Uterus (tissue), 4 donors: ENCODE data around the gene TSPAN32. TPM values are rescaled to one million over a fixed set of nuclear protein-coding genes. Genes with fewer than 3 reads are reported as not detected.
"Not testable (repeated sequence)": the region's sequence is repeated elsewhere in the genome, so short reads cannot be mapped to it uniquely, and the experiment has no call there.

Experiments used
- DNase-seq, 2 donors: peaks; one replicate each; pipeline ENCODE4 v3.0.0-alpha.2; 2019 to 2020
- H3K27ac ChIP-seq, 2 donors: fragments of 200-600 bp; sonication (generic); 1 replicate in 1 of 2; 2 replicates in 1 of 2; pipeline ENCODE4 v1.5.1; 2016 to 2018
- H3K27me3 ChIP-seq, 2 donors: fragments of 200-600 bp; sonication (generic); one replicate each; pipeline ENCODE4 v1.5.1; 2018 to 2019; ENCODE audit warnings: control low read depth in 1 of 2
- H3K36me3 ChIP-seq, 2 donors: fragments of 200-600 bp; sonication (generic); one replicate each; pipeline ENCODE4 v1.5.1; 2019; ENCODE audit warnings: control low read depth in 1 of 2
- H3K4me1 ChIP-seq, 2 donors: fragments of 200-600 bp; sonication (generic); one replicate each; pipeline ENCODE4 v1.5.1; 2018 to 2019; ENCODE audit warnings: control low read depth in 1 of 2
- H3K4me3 ChIP-seq, 2 donors: fragments of 200-600 bp; sonication (generic); 1 replicate in 1 of 2; 2 replicates in 1 of 2; pipeline ENCODE4 v1.5.1; 2018 to 2019; ENCODE audit warnings: mild to moderate bottlenecking in 1 of 2
- H3K9me3 ChIP-seq, 2 donors: fragments of 200-600 bp; sonication (generic); one replicate each; pipeline ENCODE4 v1.5.1; 2019; ENCODE audit warnings: control low read depth in 1 of 2
- CTCF ChIP-seq, 4 experiments: fragments of 200-600 bp in 2 of 4; fragments of 450-650 bp in 2 of 4; sonication (generic) in 2 of 4; IDR thresholded peaks; one replicate each; pipeline ENCODE4 v1.5.1; 2016 to 2019; ENCODE audit warnings: antibody characterized with exemption in 4 of 4, mild to moderate bottlenecking in 2 of 4, moderate library complexity in 1 of 4
- POLR2A ChIP-seq, 2 donors: fragments of 450-650 bp; IDR thresholded peaks; one replicate each; pipeline ENCODE4 v1.6.1; 2016; ENCODE audit warnings: antibody characterized with exemption in 2 of 2, mild to moderate bottlenecking in 1 of 2, moderate library complexity in 1 of 2
- intact Hi-C: fragments of 100-400 bp; cut with DNase I; formaldehyde crosslinking; loops from one replicate; pipeline ENCODE4 v1.15.1; 2023; ENCODE audit warnings: low total_unique reads
- total RNA-seq, 4 donors: library from RNA; depleted of rRNA in 3 of 4; stranded (reverse); fragments of >200 nt in 3 of 4; gene quantifications; one replicate each; pipeline versions ENCODE4 v1.1.0 to v1.2.4, GENCODE V29; 2014 to 2023
- donor health status: DM: yes; HTN: yes; CAD: no.

TSPAN32 gene
- total RNA-seq, 4 donors from 2014 or later = 2.5 to 3.3 TPM; not detected in 2

GRCh38 chr11:2348986-2349385, 47.2 kb downstream of the TSPAN32 start:
- Histone ChIP-seq H3K36me3 (no peaks in the 10 kb centered on the region), H3K27me3 (no peaks in the 10 kb centered on the region), H3K27ac (no peak overlapping the region), H3K4me3 (no peak overlapping the region), H3K9me3 (peaks cover 0 to 11% of the 10 kb centered on the region in 2 donors), H3K4me1 (no peaks in the 10 kb centered on the region)
- no peak for DNase-seq
- TF ChIP-seq POLR2A (IDR thresholded peaks at IDR 0.05) (no peak), CTCF (IDR thresholded peaks at IDR 0.05) (no peak)
- intact Hi-C loops = no loop called here

- no peak for TF ChIP-seq POLR2A (IDR thresholded peaks at IDR 0.05)
- TF ChIP-seq CTCF (IDR thresholded peaks at IDR 0.05) = no peak
- DNase-seq = no peak
- Histone ChIP-seq H3K4me1 (no peaks in the 10 kb centered on the region), H3K9me3 (peaks cover 0 to 11% of the 10 kb centered on the region in 2 donors), H3K27ac (no peak overlapping the region), H3K36me3 (no peaks in the 10 kb centered on the region), H3K27me3 (no peaks in the 10 kb centered on the region), H3K4me3 (no peak overlapping the region)
- intact Hi-C loops = no loop called here
Observed at GRCh38 chr11:2351701-2352100, 49.9 kb downstream of the TSPAN32 start.

- H3K4me3 ChIP-seq = no peak overlapping the region
- intact Hi-C loops = no loop called here
- H3K27ac ChIP-seq = no peak overlapping the region
- DNase-seq = no peak
- no peaks in the 10 kb centered on the region for H3K27me3 ChIP-seq
- H3K9me3 ChIP-seq = peaks cover 0 to 11% of the 10 kb centered on the region in 2 donors
- no peaks in the 10 kb centered on the region for H3K36me3 ChIP-seq
- TF ChIP-seq POLR2A (IDR thresholded peaks at IDR 0.05) (no peak), CTCF (IDR thresholded peaks at IDR 0.05) (no peak)
- H3K4me1 ChIP-seq = no peaks in the 10 kb centered on the region
Observed at GRCh38 chr11:2352420-2352819, 50.6 kb downstream of the TSPAN32 start.

- DNase-seq = no peak
- Histone ChIP-seq H3K4me3 (no peak overlapping the region), H3K27ac (no peak overlapping the region), H3K4me1 (no peaks in the 10 kb centered on the region), H3K36me3 (no peaks in the 10 kb centered on the region), H3K9me3 (no peaks in the 10 kb centered on the region), H3K27me3 (no peaks in the 10 kb centered on the region)
- intact Hi-C loops = no loop called here
- TF ChIP-seq POLR2A (IDR thresholded peaks at IDR 0.05) (no peak), CTCF (IDR thresholded peaks at IDR 0.05) (no peak)
Observed at GRCh38 chr11:2355000-2355644, 53.3 kb downstream of the TSPAN32 start.

GRCh38 chr11:2357246-2357645, 55.4 kb downstream of the TSPAN32 start:
- TF ChIP-seq POLR2A (IDR thresholded peaks at IDR 0.05) (no peak), CTCF (IDR thresholded peaks at IDR 0.05) (no peak)
- no peaks in the 10 kb centered on the region for H3K36me3 ChIP-seq
- intact Hi-C loops = no loop called here
- no peaks in the 10 kb centered on the region for H3K27me3 ChIP-seq
- H3K27ac ChIP-seq = no peak overlapping the region
- DNase-seq = no peak
- no peaks in the 10 kb centered on the region for H3K9me3 ChIP-seq
- H3K4me3 ChIP-seq = no peak overlapping the region
- no peaks in the 10 kb centered on the region for H3K4me1 ChIP-seq

- H3K9me3 ChIP-seq, DNase-seq, intact Hi-C loops, H3K27ac ChIP-seq, H3K36me3 ChIP-seq, H3K27me3 ChIP-seq, H3K4me3 ChIP-seq, H3K4me1 ChIP-seq: not testable (repeated sequence)
Observed at GRCh38 chr11:2357651-2358050, 55.8 kb downstream of the TSPAN32 start.
